ENCODE data around the gene CFAP61.
"Not testable (repeated sequence)": the region's sequence is repeated elsewhere in the genome, so short reads cannot be mapped to it uniquely, and the experiment has no call there.

The CFAP61 gene, protein sequence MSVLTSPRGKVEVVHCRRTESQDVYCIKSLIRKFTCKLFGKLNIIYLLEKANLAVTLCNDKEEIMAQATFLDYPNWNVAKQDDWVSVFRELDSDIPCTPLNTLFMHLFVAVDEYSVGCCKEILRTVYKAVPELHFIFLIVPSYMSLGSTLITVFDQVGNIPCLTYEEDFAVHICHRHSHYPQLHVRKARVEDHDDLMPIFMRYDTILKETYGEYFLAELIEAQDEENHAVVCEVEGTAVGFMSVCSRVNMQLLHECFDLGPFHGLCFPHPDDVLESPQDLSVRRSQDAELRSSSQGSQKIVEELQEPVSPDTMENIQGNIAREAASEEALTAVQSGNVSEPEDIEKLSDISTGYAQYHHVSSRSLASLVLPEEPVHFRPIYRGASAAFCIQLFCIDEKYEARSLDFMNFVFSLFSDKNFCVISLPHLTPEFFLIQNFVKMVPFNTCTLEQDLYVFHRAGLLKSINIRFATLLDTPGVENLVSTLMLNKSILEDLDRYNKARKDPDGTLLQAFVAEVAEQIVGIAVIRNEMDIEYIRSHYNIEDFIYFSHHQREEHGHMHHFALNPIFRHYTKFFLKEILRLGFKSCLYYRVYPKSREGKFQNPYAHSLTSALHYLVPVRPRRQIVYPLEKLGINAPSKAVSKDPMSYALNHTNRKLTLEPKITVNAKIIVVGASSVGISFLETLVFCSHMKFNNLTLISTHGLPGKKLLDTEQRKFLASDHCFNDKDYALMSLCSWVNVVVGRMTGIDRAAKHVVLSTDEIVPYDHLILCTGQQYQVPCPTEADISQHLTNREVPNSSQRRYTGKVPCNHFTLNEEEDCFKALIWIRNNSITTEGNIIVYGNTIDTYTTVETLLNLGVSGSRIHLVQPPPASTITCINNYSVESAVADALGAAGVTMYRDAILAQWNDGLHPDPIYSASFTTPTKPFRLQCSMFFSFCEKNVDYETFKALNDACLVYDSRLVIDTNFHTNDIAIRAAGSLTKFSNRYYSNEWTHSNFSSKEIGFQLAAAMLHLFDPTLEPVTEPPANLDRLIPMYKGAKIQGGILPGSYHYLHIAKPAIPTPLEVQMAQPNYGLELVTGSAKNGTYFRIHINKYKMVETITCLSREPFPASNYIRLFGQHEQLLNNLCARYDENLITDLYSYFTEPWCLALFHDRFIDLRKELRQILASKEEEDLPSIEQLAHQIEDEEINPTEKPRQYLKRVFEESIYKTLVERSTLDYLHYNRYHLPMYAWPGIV

DNA sequence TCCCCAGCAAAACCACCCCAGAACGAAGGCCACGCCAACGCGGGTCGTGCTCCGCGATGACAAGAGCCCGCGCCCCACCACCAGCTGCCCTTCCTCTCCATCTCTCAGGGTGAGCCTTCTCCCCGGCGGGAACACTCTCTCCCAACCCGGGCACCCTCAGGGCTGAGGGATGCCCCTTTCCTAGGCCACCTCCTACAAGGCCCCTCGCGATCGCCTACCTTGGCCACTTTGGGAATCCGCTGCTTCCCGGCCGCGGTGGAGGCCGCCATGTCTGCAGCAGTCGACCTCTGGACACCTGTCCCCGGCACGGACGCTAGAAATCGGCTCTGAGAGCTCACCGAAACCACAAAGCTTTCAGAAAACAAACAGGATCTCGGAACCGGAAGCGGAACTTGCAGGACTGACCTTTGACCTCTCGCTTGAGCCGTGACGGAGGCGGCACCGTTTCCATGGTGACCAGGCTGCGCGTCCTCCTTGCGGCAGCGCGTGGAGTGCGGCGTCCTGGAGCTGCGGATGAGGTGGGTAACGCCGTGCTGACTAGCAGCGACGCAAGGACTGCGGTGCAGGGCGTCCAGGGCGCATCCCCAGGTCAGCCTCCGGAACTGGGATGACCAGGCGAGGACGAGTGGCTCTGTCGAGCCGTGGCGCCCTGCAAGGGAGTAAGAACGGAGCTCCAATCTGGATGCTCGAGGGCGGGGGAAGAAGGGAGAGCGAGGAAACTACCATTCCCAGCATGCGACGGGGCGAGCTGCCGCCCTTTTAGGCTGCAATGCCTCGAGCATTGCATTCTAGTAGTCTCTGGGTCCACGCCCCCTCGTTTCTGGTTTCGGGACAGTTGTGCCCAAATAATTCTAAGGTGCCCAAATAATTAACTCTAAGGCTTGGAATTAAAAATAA is at the start of gene CFAP61, which contains the start of gene CRNKL1:
Gene CFAP61, plus strand, starts transcription at position 459 of the 897 bp plus-strand sequence. CDS start 4,122 bp downstream, outside the sequence.
Gene CRNKL1, minus strand, starts transcription at position 393 of the 897 bp plus-strand sequence. Its CDS starts 124 bp downstream, at position 269.
- DNase-seq: peak; percentile 98

DNA sequence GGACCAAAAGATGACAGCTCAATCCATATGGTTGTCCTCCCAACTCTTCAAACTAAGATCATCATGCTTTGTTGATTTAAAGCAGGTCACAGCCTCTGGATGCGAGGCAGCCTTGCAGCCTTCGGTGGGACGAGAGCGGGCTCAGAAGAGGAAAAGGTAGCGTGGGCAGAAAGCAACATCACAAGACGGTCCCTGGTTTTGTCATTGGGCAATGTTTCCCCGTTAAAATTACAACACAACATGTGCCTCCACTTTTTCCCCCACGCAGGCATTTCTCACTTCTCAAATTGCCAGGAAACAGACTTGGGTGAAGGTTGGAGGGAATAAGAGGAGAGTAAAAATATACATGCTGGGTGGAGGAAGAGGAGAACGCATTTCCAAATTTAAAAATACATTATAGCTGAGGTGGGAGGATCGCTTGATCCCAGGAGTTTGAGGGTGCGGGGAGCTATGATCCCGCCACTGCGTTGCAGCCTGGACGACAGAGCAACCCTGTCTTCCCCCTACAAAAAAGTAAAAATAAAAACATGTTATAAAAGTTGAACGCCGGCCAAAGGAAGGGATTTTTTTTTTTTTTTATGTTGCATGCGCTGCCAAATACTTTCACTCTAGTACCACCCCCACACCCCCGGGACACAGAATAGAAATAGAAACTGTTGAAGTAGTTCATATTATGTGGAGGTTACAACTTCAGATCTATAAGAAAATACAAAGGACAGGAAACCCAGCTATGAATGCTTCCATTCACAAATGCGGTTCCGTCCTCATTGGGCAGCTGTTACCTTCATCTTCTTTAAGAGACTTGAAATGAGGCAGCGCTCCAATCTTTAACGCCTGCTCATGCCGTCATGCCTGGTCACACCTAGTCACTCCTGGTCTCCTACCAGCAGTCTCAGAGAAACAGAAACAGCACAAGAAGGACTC is 49.0 kb upstream of the CFAP61 start:
- peak; percentile 58 for DNase-seq

DNA sequence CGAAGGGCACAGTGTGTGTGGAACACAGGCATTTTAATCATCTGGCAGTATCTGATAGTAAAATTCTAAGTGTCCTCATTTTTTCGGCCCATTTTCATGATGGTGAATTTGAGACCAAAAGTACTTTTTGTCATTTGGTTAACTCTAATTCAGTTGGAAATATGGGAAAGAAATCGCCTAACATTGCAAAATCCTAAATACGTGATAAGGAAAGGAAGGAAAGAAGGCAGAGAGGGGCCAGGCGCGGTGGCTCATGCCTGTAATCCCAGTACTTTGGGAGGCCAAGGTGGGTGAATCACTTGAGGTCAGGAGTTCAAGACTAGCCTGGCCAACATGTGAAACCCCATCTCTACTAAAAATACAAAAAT is 48.4 kb upstream of the CFAP61 start:
- not testable (repeated sequence) for DNase-seq

DNA sequence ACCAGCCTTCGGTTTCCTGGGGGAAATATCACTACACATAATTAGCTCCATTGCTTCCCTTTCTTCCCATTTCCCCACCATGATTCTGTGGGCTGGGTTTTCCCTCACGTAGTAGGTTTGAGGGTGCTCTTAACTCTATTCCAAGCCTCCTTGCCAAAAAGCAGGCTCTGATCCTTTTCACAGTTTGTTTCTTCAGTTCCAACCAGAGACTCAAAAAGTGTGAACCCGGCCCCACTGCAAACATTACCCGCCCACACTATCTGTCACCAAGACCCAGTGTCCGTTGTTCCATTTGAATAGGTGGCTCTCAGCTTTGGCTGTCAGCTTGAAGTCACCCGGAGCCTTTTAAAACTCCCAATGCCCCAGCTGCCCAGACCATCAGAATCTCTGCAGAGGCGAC is 47.0 kb upstream of the CFAP61 start:
- DNase-seq: no peak

DNA sequence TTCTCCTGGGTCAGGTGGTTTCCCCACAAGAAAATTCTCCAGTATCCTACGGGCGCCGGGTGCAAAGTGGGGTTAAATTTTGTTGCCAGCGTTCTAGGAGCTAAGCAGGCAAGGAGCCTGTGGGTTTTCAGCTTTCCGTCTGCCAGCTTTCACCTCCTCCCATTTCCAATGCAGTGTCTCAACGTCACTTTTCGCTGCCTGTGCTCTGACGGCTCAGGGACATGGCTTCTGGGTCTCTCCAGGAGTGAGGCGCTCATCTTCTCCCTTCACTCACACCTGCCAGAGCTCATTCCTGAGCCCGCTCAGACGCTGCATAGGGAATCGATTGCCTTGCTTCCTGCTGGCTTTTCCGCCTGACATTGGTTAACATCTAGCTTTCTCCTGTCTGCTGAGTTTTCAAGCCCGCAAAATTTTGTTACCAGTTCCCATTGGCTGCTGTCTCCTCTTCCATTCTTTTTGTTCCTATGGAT is 42.5 kb upstream of the CFAP61 start:
- no peak for DNase-seq

DNA sequence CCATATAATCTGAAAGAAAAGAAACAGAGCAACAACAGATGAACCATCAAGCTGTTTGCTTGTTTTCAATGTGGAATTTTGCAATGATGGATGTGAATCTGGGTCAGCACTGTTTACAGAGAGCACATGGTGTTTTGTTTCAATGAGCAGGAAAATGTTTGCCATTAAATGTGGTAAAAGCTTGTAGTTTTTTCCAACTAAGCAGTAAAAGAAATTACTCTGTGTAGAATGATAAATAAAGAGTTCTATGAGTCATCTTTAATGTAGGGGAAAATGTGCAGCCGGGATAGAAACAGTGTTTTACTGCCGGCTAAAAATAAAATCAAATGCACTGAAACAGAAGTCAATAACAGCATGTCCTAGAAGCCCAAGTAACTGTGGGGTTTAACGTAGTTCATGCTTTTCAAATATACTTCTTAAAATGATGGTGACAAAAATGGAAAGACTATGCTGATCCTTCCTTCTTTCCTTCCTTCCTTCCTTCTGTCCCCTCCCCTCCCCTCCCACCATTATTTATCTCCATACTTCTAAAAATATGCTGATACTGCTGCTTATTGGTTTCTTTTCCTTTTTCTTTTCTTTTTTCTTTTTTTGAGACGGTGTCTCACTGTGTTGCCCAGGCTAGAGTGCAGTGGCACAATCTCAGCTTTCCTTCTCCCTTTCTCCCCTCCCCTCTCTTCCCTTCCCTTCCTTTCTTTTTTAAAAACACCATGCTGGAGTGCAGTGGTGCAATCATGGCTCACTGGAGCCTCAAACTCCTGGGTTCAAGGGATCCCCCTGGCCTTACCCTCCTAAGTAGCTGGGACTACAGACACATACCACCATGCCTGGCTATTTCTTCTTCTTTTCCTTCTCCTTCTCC is 41.5 kb upstream of the CFAP61 start:
- no peak for DNase-seq

DNA sequence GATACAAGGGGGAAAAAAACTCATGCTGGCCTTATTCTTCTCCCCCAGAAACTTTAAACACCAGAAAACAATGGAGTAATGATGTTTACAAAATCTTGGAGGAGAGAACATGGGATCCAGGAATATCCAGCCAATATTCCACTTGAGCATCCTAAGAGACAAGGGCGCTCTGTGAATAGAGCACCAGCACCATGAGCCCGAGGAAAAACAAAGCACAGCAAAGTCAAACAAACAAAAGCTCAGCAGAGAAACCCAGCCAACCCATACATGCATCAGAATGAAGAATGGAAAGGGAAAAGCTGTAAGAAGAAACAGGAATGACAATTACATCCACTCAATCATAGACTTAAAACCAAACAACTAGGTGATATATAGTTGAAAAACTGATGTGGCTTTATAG is 39.8 kb upstream of the CFAP61 start:
- DNase-seq: no peak

DNA sequence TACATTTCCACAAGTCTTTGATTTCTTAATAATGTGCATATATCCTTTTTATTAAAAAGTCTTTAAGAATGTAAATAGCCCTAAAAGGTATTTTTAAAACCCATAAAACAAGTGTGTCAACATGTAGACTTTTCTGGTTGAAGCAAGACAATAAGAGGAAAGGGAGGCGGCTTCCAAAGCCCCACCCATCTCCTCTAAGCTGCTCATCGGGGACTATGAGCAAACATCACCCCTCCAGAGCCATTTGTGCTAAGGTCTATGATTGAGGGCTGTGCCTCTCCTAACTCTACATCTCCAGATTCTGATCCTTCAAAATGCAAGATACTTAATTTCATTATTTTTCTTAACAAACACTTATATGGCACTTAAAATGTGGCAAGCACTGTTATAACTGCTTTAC is 37.7 kb upstream of the CFAP61 start:
- DNase-seq: peak; percentile 46

DNA sequence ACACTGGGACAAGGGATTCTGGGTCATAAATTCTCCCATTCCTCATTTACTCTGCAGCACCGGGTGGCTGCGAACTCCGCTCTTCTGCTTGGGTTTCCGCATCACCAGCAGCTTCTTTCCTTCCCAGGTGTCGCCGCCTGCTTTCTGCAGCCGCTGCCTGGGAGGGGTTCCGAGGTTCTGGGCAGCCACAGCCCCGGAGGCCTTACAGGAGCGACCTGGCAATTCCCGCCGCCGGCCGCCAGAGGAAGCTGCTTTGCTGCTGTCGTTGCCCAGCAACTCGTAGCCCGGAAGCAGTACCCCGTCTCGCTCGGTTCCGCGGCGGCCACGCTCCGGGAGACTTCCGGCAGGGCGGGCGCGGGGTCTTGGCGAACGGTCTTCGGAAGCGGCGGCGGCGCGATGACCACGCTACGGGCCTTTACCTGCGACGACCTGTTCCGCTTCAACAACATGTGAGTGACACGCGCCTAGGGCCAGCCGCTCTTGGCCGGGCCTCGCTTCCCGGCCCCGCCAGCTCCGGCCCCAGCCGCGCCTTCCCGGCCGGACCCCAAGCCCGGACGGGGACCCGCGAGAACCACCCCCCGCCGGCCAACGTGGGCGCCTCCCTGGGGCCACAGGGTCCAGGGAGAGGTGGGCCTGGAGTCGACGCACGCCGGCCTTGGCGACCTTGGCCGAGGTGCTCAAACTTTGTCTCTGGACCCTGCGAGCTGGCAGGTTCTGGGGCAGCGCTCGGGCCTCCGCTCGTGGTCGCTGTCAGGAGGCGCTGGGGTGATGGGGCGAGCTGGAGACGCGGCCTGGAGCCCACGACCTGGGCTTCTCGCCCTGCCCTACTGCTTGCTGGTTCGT is 35.1 kb upstream of the CFAP61 start, which contains the start of gene NAA20:
Gene NAA20, plus strand, starts transcription at position 362 of the 843 bp plus-strand sequence. Its CDS starts 35 bp downstream, at position 397.
- peak; percentile 95 for DNase-seq

DNA sequence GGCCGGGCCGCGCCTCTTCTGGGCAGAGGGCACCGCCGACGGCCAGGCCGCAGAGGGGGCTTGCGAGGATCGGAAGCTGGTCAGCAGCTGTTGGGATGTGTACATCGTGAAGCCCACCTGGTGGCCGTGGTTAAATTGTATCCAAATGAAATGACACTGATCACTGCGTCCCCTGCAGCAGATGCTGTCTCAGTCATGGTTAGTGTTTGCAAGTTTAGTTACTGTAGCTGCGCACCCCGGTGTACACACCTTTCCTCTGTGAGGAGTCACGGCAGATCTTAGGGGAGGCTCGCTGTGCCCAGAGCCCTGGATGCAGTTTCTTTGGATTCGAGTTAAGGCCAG is 34.5 kb upstream of the CFAP61 start:
- peak; percentile 29 for DNase-seq

DNA sequence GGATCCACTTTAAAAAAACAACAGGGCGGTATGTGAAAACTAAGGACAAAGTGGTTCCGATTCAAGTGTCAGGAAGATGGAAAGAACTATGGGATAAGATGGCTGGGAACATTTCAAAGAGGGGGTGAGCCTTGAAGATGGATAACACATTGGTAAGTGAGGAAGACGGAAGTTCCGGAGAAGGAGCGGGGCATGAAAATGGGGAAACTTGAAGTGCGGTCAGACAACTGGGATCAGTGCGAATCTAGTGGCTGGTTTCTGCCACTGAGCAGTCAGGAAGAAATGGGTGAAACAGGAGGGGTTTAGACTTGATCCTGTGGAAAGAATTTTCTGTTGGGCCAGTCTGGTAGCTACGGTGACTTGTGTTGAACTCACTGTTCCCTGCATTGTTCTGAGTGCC is 34.0 kb upstream of the CFAP61 start:
- no peak for DNase-seq

DNA sequence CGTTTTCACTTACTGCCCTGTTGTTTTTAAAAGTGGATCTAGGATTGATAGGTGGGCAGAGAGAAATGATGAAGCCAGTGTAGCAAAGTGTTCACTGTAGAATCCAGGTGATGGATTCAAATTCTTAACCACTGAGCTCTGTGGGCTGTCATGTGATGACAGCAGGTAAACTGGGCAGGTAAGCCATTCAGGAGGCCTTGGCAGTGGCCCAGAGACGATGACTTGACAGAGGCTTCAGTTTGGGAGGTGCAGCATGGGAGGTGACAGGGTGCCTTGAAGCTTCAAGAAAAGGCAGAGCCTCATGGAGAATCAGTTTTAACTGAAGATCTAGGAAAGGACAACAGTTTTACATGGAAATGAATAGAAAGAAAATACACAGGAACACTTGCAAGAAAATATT is 33.2 kb upstream of the CFAP61 start:
- no peak for DNase-seq

DNA sequence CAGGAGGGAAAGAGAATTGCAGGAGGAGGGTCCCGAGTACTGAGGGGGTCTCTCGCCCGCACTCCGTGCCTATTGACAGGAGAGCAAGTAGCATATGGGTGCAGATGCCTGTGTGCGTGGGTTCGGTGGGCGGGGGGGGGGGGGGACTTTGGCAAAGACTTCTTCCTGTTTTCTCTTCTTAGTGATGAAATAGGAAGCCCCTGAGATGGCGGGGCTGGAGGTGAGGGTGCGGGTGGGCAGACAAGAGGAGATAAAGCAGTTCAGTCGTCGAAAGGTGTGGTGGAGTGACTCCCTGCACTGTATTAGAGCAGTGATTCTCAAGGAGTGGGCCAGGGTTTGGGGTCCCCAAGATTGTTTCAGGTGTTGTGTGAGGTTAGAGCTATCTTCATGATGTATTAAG is 31.4 kb upstream of the CFAP61 start:
- no peak for DNase-seq

DNA sequence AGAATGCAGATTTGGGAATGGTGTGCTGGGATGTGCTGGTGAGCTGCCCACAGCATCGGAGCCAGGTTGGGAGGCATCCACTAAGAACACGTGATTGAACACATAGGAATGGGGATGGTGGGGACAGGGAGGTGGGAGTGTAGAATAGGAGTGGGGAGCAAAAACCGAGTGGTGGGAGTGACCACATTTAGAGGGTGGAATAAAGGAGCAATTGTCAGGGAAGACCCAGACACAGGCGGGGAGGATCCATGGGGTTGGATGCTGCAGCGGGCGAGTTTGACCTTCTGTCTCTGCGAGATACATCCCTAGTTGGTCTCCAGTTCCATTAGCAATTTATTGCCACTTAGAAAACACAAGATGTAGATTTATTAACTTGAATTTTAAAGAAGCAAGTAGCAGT is 30.5 kb upstream of the CFAP61 start:
- DNase-seq: no peak

DNA sequence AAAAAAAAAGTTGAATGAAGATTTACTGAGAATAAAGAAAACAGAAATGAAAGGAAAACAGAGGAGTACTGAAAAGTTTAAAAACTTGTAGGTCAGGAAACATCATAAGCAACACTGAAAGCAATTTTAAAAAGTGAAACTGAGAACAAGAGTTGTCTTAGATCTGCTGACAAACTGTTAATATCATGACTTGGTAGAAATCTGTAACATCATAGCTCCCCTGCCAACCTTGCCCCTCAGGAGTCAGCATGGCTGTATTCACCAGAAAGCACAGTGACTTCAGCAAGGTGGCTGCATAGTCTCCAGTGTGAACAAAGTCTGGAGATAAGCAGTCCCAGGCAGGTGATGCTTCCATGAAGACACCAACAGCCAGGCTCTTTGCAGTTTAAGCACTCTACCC is 29.8 kb upstream of the CFAP61 start:
- DNase-seq: no peak

DNA sequence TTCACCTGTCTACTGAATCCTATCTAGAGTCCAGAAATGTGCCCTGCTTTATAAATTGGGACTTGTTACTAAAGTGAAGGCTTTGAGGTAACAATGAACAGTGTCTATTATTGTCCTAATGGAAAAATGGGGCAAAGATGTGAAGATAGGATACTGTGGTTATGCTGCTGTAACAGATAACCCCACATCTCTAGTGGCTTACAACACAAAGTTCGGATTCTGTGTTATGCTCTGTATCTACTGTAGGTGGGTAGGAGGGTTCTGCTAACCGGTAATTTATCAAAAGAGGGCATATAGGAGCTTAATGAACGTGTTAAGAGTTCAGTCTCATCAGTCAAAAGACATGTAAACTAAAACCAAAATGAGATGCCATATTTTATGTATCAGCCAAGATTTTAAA is 28.9 kb upstream of the CFAP61 start:
- DNase-seq: no peak

DNA sequence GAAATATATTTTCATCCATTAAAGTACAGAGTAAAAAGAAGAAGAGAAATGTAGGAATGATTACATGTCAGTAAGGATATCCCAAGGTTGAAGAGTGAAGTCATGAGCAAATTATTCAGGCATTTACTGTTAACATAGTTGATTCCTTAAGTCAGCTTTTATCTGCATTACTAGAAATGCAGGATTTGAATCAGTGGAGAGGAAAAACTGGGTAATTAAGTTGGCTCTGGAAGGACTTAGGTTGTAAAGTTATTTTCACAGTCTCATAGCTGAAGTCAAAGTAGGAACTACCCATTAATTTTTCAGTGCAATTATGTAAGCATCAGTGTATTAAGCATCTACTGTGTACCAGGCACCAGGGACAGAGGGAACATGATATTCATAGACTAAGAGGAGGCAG is 27.4 kb upstream of the CFAP61 start:
- no peak for DNase-seq

DNA sequence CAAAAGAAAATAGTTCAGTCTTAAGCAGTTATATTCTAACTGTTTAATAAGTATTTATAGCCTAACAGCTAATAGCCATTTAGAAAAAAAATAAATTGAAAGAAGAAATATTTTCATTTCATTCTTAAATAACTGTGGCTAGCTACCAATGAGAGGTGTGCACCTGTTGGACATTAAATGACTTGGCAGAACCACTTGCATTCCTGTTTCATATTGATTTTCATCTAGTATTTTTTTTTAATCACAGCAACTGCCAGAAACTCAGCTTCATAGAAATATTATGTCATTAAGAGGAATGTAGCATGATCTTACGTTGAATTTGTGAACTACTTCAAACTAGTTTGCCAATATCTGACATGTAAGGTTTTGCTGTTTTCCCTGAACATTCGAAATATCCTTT is 25.0 kb upstream of the CFAP61 start:
- no peak for DNase-seq

DNA sequence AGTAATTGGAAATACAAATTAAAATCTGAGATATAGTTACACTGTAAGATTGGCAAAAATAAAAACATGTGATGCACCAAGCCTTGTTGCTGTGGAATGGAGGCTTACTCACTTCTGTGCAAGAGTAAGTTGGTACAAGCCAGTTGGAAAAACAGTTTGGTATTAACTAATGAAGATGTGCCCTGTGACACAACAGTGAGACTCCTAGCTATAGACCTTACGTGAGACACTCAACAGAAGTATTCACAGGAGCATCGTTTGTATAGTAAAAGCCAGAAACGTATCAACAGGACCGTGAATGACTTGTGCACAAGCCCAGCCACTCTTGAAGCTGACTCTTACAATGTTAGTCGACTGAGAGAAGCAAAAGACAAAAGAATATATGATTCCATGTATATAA is 20.5 kb upstream of the CFAP61 start:
- DNase-seq: no peak

Measured in activated CD4-positive, alpha-beta T cell treated with anti-CD3 and anti-CD28 coated beads for 48 hours (primary cell).